BE2C (cell line): Measurements from ENCODE around the gene DLG2.

Experiments
- DNase-seq: peaks from one replicate; pipeline ENCODE4 v3.0.0-alpha.2; 2020
- H3K27me3 ChIP-seq: fragments of 250-450 bp; sonication (Bioruptor Pico); 2 replicates; pipeline ENCODE4 v1.5.1; 2020; ENCODE audit warnings: mild to moderate bottlenecking
- H3K36me3 ChIP-seq: fragments of 250-450 bp; sonication (Bioruptor Pico); 2 replicates; pipeline ENCODE4 v1.5.1; 2020; ENCODE audit warnings: mild to moderate bottlenecking
- H3K4me1 ChIP-seq: fragments of 250-450 bp; sonication (Bioruptor Pico); 2 replicates; pipeline ENCODE4 v1.5.1; 2020
- H3K4me3 ChIP-seq: 2 replicates; pipeline ENCODE4 v1.5.1; 2011; ENCODE audit warnings: low read depth, low read length
- H3K9me3 ChIP-seq: fragments of 250-450 bp; sonication (Bioruptor Pico); 2 replicates; pipeline ENCODE4 v1.5.1; 2020
- TF ChIP-seq, protein P1 (sequence below): IDR thresholded peaks from 2 replicates; pipeline ENCODE4 v1.5.1; 2012; ENCODE audit warnings: mild to moderate bottlenecking, low read depth, low read length

DLG2 gene

DNA sequence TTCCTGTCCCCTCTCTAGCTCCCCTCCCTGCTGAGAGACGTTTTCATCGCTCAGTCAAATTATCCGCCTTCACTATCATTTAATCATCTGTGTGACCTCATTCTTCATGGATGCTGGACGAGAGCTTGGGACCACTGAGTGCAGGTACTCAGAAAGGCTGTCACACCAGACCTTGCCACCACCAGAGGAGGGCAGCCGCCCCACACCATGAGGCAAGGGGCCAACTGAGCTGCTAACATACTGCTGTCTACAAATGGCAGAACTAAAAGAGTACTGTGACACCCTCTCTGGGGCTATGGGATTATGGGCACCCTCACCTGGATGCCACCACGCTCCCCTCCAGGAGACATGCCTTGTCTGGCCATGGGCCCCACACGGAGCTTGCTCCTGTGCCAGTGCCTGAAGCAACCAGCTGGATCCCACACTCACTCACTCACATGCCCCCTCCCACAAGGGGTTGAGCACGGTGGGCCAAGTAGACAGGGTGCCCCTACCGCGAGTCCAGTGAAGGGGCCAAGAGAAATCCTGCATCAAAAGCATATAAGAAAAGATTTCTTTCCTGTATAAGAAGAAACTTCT lies 1670.9 kb downstream of the DLG2 start:
- H3K4me1 ChIP-seq: peaks cover 10% of the 10 kb centered on the region
- no peak overlapping the region for H3K4me3 ChIP-seq
- H3K9me3 ChIP-seq: no peaks in the 10 kb centered on the region
- no peaks in the 10 kb centered on the region for H3K36me3 ChIP-seq
- DNase-seq: no peak
- no peaks in the 10 kb centered on the region for H3K27me3 ChIP-seq
- TF ChIP-seq, protein P1, sequence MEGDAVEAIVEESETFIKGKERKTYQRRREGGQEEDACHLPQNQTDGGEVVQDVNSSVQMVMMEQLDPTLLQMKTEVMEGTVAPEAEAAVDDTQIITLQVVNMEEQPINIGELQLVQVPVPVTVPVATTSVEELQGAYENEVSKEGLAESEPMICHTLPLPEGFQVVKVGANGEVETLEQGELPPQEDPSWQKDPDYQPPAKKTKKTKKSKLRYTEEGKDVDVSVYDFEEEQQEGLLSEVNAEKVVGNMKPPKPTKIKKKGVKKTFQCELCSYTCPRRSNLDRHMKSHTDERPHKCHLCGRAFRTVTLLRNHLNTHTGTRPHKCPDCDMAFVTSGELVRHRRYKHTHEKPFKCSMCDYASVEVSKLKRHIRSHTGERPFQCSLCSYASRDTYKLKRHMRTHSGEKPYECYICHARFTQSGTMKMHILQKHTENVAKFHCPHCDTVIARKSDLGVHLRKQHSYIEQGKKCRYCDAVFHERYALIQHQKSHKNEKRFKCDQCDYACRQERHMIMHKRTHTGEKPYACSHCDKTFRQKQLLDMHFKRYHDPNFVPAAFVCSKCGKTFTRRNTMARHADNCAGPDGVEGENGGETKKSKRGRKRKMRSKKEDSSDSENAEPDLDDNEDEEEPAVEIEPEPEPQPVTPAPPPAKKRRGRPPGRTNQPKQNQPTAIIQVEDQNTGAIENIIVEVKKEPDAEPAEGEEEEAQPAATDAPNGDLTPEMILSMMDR: no peak

DNA sequence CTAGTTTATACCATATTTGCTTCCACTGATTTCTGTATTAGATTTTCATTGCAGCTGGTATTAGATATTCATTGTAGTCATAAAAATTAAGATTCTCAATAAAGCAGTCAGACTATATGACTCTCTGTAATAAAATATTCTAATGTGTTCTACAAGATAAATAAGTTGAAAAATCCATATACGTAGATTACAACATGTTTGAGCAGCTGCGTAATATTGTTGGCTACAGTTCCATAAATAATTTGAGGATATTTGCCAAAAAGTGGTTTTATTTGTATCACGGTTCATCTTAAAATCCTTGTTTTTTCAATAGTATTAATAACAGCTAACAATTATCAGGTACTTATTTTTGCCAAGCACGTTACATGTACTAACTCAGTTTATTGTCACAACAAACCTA lies 1672.4 kb downstream of the DLG2 start:
- TF ChIP-seq, protein P1: no peak
- no peaks in the 10 kb centered on the region for H3K36me3 ChIP-seq

GRCh38 chr11:83951521-83951920 lies 1675.6 kb downstream of the DLG2 start:
- H3K36me3 ChIP-seq: no peaks in the 10 kb centered on the region
- H3K4me1 ChIP-seq: peaks cover 3% of the 10 kb centered on the region
- no peaks in the 10 kb centered on the region for H3K27me3 ChIP-seq
- DNase-seq: no peak
- TF ChIP-seq, protein P1: no peak
- no peak overlapping the region for H3K4me3 ChIP-seq
- no peaks in the 10 kb centered on the region; the same call in 1 of the 2 replicates for H3K9me3 ChIP-seq

More for the DNA sequence above, 1672.4 kb downstream of the DLG2 start:
- no peaks in the 10 kb centered on the region for H3K27me3 ChIP-seq
- peaks cover 10% of the 10 kb centered on the region for H3K4me1 ChIP-seq
- DNase-seq: no peak
- H3K4me3 ChIP-seq: no peak overlapping the region
- no peaks in the 10 kb centered on the region; the same call in 1 of the 2 replicates for H3K9me3 ChIP-seq

- H3K4me1 ChIP-seq: no peaks in the 10 kb centered on the region; the same call in none of the 2 replicates
- H3K9me3 ChIP-seq: no peaks in the 10 kb centered on the region; the same call in 1 of the 2 replicates
- TF ChIP-seq, protein P1: no peak
- no peak for DNase-seq
- no peak overlapping the region for H3K4me3 ChIP-seq
- H3K27me3 ChIP-seq: no peaks in the 10 kb centered on the region
- H3K36me3 ChIP-seq: no peaks in the 10 kb centered on the region
Measured at GRCh38 chr11:83948200-83948599, 1678.9 kb downstream of the DLG2 start.

- H3K27me3 ChIP-seq: no peaks in the 10 kb centered on the region
- no peaks in the 10 kb centered on the region for H3K36me3 ChIP-seq
- TF ChIP-seq, protein P1: no peak
- DNase-seq: no peak
- H3K9me3 ChIP-seq: no peaks in the 10 kb centered on the region; the same call in 1 of the 2 replicates
- H3K4me3 ChIP-seq: no peak overlapping the region
- no peaks in the 10 kb centered on the region for H3K4me1 ChIP-seq
Measured at GRCh38 chr11:83945976-83946375, 1681.2 kb downstream of the DLG2 start.

DNA sequence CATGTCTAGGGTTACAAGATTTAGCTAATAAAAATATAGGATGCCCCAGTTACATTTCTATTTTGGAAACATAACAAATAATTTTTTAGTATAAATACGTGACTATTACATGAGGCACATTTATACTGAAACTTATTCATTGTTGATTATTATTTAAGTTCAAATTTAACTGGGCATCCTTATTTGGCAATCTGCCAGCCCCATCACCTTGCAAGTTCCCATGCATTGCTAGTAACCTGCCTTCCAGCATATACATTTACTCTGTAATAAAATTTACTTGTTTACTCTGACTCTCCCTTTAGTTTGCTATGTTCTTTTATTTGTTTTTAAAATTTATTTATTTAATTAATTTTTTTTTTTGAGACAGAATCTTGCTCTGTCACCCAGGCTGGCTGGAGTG lies 1686.1 kb downstream of the DLG2 start:
- Histone ChIP-seq H3K4me1 (no peaks in the 10 kb centered on the region), H3K9me3 (no peaks in the 10 kb centered on the region), H3K27me3 (no peaks in the 10 kb centered on the region), H3K36me3 (no peaks in the 10 kb centered on the region), H3K4me3 (no peak overlapping the region)
- DNase-seq: no peak
- TF ChIP-seq, protein P1: no peak
